Prostate gland (tissue), 2 donors: ENCODE data around the gene PRSS56. TPM values are rescaled to one million over a fixed set of nuclear protein-coding genes. Genes with fewer than 3 reads are reported as not detected.

Experiments
- DNase-seq: peaks from one replicate; pipeline ENCODE4 v3.0.0-alpha.2; 2019; ENCODE audit warnings: low spot score
- H3K27ac ChIP-seq, 2 donors: fragments of 200-600 bp; sonication (generic); 2 replicates each; pipeline ENCODE4 v1.5.1; 2017 to 2019
- H3K27me3 ChIP-seq: fragments of 200-600 bp; sonication (generic); replicated peaks from 2 replicates; pipeline ENCODE4 v1.5.1; 2019; ENCODE audit not compliant: insufficient read depth
- H3K36me3 ChIP-seq, 2 donors: fragments of 200-600 bp; sonication (generic); 1 replicate in 1 of 2; 2 replicates in 1 of 2; pipeline versions ENCODE4 v1.5.1 to v1.8.1; 2017 to 2019
- H3K4me1 ChIP-seq: fragments of 200-600 bp; sonication (generic); replicated peaks from 2 replicates; pipeline ENCODE4 v1.5.1; 2019
- H3K4me3 ChIP-seq, 2 donors: fragments of 200-600 bp; sonication (generic); 2 replicates each; pipeline ENCODE4 v1.5.1; 2017 to 2019
- H3K9me3 ChIP-seq: fragments of 200-600 bp; sonication (generic); 2 replicates; pipeline ENCODE4 v1.5.1; 2017
- POLR2A ChIP-seq: fragments of 450-650 bp; IDR thresholded peaks from one replicate; pipeline ENCODE4 v1.6.1; 2016; ENCODE audit warnings: antibody characterized with exemption, mild to moderate bottlenecking
- POLR2AphosphoS5 ChIP-seq: sonication (generic); formaldehyde crosslinking; IDR thresholded peaks from one replicate; pipeline ENCODE4 v1.6.1; 2017; ENCODE audit warnings: antibody characterized with exemption
- WGBS: methylation state at CpG from one replicate; pipeline ENCODE4 v1.1.5; 2018; 5-methylcytosine and 5-hydroxymethylcytosine counted together
- intact Hi-C: fragments of 100-400 bp; cut with DNase I; formaldehyde crosslinking; loops from one replicate; pipeline ENCODE4 v1.14.2; 2022
- total RNA-seq, 2 donors: library from RNA; depleted of rRNA; stranded (reverse); fragments of >200 nt; gene quantifications; one replicate each; pipeline ENCODE4 v1.1.0, GENCODE V29; 2016
- TF ChIP-seq, protein P1 (sequence below), 4 experiments: fragments of 200-600 bp in 2 of 4; fragments of 450-650 bp in 2 of 4; sonication (generic) in 2 of 4; IDR thresholded peaks; 1 replicate in 3 of 4; 2 replicates in 1 of 4; pipeline ENCODE4 v1.5.1; 2016 to 2019; ENCODE audit warnings: antibody characterized with exemption in 4 of 4, mild to moderate bottlenecking in 2 of 4, moderate library complexity in 2 of 4

The PRSS56 gene
- total RNA-seq, 2 donors from 2014 or later: not detected

DNA sequence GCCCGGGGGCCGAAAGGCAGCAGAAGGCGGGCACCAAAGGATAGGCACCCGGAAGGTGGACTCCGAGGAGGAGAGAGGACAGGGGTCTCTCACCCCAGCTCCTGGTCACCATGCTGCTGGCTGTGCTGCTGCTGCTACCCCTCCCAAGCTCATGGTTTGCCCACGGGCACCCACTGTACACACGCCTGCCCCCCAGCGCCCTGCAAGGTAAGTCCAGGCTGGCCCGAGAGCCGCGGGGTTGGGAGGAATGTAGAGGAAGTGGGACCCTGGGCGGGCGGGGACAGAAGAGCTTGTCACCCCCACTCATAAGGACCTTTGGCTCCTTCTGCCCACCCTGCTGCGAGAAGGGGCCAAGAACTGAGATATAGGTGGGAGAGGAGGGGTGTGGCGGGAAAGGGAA lies 301 bp downstream of the PRSS56 start:
- TF ChIP-seq POLR2A (no peak), POLR2AphosphoS5 (no peak)
- TF ChIP-seq, protein P1, sequence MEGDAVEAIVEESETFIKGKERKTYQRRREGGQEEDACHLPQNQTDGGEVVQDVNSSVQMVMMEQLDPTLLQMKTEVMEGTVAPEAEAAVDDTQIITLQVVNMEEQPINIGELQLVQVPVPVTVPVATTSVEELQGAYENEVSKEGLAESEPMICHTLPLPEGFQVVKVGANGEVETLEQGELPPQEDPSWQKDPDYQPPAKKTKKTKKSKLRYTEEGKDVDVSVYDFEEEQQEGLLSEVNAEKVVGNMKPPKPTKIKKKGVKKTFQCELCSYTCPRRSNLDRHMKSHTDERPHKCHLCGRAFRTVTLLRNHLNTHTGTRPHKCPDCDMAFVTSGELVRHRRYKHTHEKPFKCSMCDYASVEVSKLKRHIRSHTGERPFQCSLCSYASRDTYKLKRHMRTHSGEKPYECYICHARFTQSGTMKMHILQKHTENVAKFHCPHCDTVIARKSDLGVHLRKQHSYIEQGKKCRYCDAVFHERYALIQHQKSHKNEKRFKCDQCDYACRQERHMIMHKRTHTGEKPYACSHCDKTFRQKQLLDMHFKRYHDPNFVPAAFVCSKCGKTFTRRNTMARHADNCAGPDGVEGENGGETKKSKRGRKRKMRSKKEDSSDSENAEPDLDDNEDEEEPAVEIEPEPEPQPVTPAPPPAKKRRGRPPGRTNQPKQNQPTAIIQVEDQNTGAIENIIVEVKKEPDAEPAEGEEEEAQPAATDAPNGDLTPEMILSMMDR (IDR thresholded peaks at IDR 0.05): no peak
- intact Hi-C loops: loop anchor here (5.0 kb wide), 1 partner anchor 598 kb away; no protein-coding TSS in a partner anchor
- no peak for DNase-seq
- Histone ChIP-seq H3K4me1 (peaks cover 9% of the 10 kb centered on the region), H3K27me3 (peaks cover 23% of the 10 kb centered on the region), H3K36me3 (no peaks in the 10 kb centered on the region), H3K27ac (no peak overlapping the region), H3K9me3 (no peaks in the 10 kb centered on the region), H3K4me3 (no peak overlapping the region)
- WGBS: 83% methylated on average over 15 of the region's 15 CpGs

DNA sequence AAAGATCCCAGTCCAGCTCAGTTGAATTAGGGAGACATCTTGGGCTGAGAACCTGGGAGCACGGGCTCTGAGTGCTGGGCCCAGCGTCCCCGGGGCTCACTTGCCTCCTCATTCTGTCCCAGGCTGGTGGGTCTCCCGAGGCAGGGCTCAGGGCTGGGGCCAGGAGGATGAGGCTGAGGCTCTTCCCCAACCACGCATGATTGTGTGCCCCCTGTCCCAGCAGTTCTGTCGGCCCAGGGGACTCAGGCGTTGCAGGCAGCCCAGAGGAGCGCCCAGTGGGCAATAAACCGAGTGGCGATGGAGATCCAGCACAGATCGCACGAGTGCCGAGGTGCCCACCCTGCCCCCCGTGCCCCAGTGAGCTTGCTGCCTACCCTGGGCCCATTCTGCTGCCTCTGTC lies 910 bp downstream of the PRSS56 start:
- Histone ChIP-seq H3K4me1 (peaks cover 9% of the 10 kb centered on the region), H3K27ac (no peak overlapping the region), H3K9me3 (no peaks in the 10 kb centered on the region), H3K36me3 (no peaks in the 10 kb centered on the region), H3K27me3 (peaks cover 23% of the 10 kb centered on the region), H3K4me3 (no peak overlapping the region)
- intact Hi-C loops: loop anchor here (5.0 kb wide), 1 partner anchor 599 kb away; no protein-coding TSS in a partner anchor
- WGBS: 97% methylated on average over 14 of the region's 14 CpGs
- TF ChIP-seq, protein P1 (IDR thresholded peaks at IDR 0.05): no peak
- TF ChIP-seq POLR2AphosphoS5 (no peak), POLR2A (no peak)
- no peak for DNase-seq

DNA sequence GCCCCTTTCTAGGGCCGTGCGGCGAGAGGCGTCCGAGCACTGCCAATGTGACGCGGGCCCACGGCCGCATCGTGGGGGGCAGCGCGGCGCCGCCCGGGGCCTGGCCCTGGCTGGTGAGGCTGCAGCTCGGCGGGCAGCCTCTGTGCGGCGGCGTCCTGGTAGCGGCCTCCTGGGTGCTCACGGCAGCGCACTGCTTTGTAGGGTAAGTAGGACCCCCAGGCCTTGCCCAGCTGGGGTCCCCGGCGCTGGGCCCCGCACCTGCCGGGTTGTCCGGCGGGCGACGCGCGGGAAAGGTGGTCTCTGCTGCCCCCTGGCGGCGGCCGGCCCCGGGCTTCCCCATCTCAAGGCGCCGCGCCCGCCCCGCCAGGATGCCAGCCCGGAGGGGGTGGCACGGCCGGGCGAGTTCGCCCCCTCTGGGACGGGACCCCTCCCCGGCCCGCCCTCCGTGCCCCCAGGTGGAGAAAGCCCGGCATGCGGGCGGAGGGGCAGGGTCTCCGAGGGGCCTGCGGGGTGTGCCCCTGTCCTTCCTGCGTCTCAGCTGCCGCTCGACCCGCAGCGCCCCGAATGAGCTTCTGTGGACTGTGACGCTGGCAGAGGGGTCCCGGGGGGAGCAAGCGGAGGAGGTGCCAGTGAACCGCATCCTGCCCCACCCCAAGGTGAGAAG lies 1.9 kb downstream of the PRSS56 start:
- intact Hi-C loops: loop anchor here (5.0 kb wide), 1 partner anchor 600 kb away; no protein-coding TSS in a partner anchor
- TF ChIP-seq POLR2A: no peak
- TF ChIP-seq, protein P1 (IDR thresholded peaks at IDR 0.05): peak; percentile 76 to 89 (median 86)
- TF ChIP-seq POLR2AphosphoS5: no peak
- no peaks in the 10 kb centered on the region for H3K9me3 ChIP-seq
- no peak overlapping the region for H3K27ac ChIP-seq
- peaks cover 23% of the 10 kb centered on the region for H3K27me3 ChIP-seq
- no peaks in the 10 kb centered on the region for H3K36me3 ChIP-seq
- H3K4me3 ChIP-seq: peak overlapping the region in 1 of 2 donors; percentile 2
- WGBS: 13% methylated on average over 19 of the region's 66 CpGs
- H3K4me1 ChIP-seq: peaks cover 9% of the 10 kb centered on the region
- DNase-seq: peak; percentile 27

DNA sequence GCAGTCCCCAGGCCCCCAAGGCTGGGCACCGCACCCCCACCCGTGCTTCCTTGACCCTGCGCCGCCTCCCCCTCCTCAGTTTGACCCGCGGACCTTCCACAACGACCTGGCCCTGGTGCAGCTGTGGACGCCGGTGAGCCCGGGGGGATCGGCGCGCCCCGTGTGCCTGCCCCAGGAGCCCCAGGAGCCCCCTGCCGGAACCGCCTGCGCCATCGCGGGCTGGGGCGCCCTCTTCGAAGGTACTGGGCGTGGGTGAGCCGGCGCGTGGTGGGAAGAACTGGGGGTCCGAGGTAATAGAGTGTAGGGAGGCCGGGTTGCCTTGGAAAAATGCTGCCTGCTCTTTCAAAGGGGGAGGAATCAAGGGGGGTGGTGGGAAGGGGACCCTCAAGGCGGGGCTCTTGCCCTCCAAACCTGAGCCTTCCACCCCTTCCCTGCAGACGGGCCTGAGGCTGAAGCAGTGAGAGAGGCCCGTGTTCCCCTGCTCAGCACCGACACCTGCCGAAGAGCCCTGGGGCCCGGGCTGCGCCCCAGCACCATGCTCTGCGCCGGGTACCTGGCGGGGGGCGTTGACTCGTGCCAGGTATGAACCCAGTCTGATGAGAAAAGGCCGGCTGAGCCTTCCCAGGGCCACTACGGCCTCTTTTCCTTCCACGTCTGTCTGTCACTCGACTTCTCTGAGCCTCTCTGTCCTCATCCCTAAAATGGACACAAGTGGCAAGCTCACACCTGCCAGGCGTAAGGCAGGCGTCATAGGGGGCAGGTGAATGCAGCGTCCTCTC lies 2.6 kb downstream of the PRSS56 start:
- 22% methylated on average over 46 of the region's 46 CpGs for WGBS
- intact Hi-C loops: loop anchor here (5.0 kb wide), 1 partner anchor 601 kb away; no protein-coding TSS in a partner anchor
- no peak overlapping the region for H3K4me3 ChIP-seq
- H3K27me3 ChIP-seq: peaks cover 23% of the 10 kb centered on the region
- peaks cover 9% of the 10 kb centered on the region for H3K4me1 ChIP-seq
- TF ChIP-seq POLR2A: no peak
- TF ChIP-seq, protein P1 (IDR thresholded peaks at IDR 0.05): no peak
- H3K27ac ChIP-seq: no peak overlapping the region
- no peaks in the 10 kb centered on the region for H3K9me3 ChIP-seq
- no peak for DNase-seq
- no peaks in the 10 kb centered on the region for H3K36me3 ChIP-seq
